ENCODE data around the gene BICD1. TPM values are rescaled to one million over a fixed set of nuclear protein-coding genes. Genes with fewer than 3 reads are reported as not detected.

BICD1 gene
- polyA plus RNA-seq, 12 donors: 9.5 to 13.5 (median 11.8) TPM; not detected in 1

DNA sequence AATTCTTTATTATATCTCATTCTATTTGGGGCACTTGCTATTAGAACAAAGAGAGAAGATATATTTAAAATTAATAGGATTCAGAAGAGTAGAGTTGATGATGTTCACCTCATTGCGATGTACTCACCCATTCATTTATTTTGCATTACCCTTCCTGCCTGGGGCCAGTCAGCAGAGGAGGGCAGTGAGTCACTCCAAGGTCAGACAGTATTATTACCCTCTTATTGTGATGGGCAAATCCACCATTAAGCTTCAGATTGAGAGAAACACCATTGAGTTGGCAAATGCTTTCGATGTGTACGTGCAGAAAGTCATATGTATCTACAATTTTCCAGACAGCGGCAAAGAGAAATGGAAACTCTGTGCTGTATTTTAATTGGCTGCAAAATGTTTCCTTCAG is 134.2 kb downstream of the BICD1 start:
- DNase-seq: no peak

DNA sequence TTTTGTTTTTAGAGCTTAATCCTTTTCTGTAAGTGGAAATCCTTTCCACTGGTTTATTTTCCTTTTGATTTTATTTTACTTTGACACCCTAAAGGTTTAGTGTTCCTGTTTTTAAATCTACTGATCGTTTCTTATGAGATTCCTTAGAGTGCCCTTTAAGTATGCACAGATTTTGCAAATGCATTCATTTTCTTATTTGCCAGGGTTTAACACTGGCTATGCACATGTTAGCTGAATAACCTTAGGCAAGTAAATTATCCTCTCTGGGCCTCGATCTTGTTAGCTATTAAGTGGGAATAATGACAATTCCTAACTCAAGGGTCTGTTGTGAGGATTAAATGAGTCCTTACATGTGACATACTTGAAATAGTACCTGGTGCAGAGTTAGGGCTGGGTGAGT is 136.0 kb downstream of the BICD1 start:
- DNase-seq: no peak

DNA sequence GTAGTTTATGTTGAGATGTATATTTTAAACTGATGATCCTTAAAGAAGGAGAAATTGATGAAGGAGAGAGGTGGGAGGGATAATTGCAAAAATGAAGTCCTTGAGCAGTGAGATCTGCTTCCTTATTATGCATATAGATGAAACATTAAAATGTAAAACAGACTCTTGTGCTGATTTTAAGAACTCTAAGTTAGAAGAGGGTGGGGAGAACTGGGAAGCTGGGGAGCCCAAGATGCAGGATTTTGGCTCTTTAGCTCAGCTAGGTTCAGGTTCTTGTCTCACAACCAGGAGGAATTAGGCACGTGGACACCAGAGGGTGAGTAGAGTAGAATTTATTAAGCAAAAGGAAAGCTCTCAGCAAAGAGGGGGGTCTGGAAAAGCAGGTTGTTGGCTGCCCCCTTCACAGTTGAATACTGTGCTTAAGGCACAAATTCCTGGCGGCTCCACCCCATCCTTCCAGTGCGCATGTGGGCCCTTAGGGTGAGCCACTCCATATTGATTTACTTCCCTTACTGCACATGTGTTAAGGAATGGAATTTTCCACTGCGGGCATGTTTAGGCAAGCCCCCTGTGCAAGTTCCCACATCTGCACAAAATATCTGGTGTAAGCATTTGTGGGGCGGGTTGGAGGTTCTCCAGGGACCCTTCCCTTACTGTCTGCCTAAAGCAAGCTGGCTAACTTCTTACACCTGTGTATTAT is 141.9 kb downstream of the BICD1 start:
- DNase-seq: no peak

DNA sequence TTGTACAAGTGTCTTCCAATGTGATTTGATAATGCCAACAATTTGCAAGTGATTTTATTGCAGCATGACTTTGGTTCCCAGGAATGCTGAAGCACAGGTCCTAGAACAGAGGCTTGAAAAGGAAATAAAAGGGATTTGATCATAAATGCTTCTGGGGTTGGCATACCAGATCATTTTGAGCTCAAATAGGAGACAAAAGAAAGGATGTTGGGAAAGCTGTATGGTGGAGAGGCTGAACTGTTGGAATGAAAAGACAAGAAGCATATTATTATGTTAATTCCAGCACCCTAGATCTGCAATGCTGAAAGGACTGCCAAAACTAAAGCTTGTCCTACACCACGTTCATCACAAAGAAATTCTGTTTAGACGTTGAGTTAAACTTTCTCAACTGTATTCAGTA is 143.1 kb downstream of the BICD1 start:
- no peak for DNase-seq

DNA sequence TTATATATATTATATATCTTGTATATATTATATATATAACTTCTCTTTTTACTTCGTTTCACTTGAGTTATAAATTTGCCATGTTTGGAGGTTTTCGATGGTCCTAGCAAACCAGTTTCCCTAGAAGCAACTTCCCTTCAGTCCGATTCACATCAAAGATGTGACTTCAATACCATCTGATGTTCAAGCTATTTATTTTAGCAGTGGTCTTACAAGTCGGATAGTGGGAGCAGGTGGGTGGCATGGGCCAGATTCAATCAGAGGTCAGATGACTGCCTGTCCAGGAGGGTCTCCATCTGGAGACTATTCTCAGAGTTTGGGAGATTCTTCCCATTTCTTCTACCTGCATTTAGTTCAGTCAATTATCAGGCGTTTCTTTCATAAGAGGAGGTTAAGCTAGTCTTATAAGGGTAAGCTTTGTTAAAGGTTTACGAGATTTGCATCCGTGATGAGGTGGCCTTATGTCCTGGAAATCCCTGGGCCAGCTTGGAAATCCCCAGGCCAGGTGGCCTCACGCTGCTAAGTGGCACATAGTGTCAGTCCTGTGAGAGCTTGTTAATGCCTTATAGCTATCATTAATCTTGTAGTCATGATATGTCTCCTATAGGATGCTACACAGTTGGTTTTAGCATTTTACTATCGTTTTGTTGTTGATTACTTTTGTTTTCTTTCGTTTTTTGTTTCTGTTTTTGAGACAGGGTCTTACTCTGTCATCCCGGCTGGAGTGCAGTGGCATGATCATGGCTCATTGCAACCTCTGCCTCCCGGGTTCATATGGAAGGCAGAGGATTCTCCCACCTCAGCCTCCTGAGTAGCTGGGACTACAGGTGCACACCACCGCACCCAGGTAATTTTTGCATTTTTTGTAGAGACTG is 145.8 kb downstream of the BICD1 start:
- DNase-seq: no peak

DNA sequence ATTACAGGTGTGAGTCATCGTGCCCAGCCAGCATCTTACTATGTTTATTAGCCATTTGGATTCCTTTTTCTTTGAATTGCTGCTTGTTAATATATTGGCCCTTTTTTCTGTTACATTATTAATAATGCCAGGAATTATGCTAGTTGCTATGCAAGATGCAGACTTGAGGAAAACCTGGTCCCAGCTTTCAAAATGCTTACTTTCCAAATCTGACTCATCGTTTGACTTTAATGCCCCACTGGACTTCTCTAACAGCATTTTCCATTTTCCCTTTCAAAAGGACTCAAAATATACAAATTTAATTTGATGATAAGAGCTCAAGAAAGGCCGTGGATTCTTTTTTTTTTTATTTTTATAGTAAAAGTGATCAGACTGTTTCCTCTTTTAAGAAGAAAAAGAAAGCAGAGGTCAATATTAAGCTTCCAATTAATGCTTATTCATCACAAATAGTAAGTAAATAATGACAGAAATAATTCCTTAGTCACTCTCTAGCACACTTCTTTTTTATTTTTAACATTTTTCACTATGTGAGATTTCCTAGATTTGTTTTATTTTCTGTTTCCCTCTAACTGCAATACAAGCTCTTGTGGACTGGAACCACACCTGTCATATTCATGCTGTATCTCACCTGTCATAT is 146.6 kb downstream of the BICD1 start:
- DNase-seq: no peak

DNA sequence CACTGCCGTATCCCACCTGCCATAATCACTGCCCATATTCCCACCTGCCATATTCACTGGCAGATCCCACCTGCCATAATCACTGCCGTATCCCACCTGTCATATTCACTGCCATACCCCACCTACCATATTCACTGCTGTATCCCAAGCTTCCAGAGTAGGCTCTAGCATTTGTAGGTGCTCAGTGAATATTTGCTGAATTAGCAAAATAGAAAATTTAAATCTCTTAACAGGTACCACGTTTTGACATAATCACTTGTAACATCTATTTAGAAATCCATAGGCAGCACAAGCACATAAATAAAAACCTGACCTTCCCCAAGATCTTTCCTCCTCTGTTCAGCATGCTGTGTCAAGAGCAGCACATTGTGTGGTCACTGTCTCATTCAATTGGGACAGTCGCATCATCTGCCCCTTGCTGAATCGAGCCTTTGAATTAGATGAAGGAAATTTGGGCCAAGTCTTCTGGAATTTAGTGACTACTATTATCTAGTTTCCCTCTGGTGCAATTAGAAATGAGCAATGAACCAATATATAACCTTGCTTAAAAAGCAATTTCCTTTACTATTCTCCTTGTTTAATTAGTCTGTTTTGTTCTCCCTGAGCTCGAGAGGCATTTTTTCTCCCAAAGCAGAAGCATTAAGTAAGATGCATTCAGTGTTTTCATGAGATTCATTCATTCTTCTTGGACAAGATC is 147.8 kb downstream of the BICD1 start:
- DNase-seq: no peak

DNA sequence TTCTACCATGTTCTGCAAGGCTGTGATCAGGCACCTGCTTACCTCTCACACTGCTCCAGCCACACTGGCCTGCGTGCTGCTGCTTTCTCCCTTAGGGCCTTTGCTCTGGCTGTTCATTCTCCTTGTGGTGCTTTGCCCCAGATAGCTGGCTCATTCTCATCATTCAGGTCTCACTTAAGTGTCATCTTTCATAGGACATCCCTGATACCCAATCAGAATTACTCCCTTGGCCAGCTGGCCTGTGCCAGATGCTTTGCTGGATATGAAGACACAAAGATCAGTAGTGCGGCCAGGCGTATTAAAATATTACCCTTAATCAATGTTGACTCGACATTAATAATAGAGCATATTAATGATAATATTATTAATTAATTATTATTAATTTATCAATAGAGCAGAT is 148.9 kb downstream of the BICD1 start:
- no peak for DNase-seq

DNA sequence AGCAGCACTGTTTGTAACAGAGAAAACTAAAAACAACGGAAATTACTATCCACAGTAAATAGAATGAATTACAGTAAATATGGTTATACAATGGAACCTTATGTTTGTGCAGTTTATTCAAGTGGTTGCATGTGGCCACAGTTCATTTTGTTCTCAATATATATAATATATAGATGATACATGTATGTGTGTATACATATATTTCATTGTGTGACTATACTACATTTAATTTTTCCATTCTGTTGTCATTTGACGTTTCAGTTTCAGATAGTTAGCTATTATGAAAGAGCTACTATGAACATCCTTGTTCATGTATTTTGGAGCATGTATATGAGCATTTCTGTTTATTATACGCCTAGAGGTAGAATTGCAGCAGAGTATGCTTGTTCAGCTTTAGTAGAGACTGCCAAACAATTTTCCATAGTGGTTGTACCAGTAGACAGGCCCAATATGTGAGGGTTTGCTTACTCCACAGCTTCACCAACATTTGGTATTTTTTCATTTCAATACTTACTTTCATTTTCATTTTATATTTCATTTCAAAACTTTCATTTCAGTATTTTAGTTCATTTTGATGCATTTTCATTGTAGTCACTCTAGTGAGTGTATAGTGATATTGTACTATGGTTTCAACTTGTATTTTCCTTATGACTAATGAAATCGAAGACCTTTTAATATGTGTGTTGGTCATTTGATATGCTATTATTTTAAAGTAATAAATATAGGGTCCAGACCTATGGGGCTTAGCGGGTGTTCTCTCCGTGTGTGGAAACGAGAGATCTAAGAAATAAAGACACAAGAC is 151.2 kb downstream of the BICD1 start:
- DNase-seq: no peak

DNA sequence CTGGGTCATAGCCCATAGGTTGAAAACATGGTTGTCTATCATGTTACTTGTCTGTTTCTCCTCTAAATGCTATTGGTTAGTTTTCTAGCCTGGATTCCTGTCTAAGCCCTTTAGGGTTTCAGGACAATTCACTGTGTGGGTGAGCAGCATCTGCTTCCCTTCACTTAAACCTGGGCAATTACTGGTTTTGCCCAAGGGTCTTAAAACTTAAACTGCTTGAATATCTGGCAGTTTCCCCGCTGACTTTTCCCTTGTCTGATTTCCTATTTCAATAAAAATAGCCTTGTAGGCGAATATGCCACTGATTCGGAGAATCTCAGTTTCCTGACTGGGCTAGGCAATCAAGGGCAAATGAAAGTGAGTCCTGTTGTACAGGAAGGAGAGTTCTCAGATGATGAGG is 154.0 kb downstream of the BICD1 start:
- no peak for DNase-seq

DNA sequence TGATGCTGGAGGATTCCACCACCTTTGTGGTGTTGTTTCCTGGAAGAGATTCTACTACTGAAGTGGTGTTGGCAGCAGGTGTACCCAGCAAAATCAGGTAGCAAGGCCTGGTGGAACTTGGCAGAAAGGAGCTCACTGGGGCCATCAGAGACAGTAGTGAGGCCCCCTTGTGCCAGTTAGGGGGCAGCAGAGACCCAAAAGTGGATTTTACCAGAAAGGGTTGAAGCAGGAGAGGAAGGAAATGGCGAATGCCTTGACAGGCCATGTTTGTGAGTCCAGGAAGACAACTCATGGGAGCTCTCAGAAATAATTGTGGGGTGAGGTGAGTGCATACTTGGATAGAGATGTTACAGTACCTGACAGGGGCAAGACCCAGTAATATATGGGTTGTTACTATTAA is 155.0 kb downstream of the BICD1 start:
- no peak for DNase-seq

DNA sequence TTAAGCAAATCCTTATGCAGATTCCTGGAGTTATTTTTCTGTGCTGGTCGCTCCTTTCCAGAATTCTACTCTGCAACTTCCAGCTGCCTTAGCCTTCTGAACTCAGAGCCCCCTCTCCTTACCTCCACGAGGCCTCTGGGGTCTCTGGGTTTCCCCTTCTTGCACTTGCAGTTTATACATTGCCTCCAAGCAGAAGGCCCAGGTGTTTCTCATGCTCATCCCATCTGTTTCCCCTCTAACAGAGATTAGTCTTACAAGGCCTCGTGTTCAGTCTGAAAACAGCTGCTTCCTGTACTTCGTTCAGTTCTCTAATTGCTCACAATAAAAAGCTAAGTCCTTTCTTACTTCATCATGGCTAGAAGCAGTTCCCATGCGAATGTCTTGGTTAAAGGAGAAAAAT is 158.3 kb downstream of the BICD1 start:
- peak; percentile 45 for DNase-seq

DNA sequence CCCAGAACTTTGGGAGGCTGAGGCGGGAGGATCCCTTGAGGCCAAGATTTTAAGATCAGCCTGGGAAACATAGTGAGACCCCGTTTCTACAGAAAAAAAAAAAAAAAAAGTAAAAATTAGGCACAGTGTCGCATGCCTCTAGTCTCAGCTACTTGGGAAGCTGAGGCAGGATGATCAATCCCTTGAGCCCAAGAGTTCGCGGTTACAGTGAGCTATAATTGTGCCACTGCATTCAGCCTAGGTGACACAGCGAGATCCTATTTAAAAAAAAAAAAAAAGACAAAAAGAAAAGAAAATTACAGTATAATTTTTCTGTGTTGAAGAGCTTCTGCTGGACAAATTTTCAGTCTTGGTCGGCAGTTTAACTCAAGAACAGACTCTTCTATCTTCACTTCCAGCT is 158.8 kb downstream of the BICD1 start:
- DNase-seq: no peak

DNA sequence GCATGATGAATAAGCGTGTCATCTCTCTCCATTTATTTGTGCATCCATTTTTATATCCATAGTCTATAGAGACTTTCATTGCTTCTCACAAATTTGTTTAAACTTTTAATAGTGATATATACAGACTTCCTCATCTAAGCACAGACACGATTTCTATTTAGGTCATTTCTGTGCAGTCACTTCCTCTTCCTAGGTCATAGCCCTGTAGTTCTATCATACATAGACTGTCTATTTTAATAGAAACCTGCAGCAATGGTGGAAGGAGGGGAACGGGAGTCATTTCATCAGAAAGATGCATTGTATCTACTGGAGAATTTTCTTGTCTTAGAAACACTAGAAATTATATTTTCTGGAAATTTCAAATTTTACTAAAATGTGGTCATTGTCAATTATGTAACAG is 159.3 kb downstream of the BICD1 start:
- DNase-seq: no peak

DNA sequence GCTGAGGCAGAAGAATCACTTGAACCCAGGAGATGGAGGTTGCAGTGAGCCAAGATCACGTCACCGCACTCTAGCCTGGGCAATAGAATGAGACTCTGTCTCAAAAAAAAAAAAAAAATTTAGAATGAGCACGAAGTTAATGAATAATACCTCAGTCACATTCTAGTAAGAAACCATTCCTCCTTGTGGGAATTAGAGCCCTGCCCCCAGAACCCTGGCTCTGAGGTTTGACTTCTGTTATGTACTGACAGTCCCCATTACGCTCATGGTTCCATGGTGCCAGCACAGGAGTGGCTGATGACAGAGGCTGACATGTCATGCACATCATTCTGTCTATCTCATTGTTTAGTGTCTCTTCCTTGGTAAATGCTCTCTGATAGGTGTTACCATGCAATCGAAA is 160.1 kb downstream of the BICD1 start:
- DNase-seq: no peak

DNA sequence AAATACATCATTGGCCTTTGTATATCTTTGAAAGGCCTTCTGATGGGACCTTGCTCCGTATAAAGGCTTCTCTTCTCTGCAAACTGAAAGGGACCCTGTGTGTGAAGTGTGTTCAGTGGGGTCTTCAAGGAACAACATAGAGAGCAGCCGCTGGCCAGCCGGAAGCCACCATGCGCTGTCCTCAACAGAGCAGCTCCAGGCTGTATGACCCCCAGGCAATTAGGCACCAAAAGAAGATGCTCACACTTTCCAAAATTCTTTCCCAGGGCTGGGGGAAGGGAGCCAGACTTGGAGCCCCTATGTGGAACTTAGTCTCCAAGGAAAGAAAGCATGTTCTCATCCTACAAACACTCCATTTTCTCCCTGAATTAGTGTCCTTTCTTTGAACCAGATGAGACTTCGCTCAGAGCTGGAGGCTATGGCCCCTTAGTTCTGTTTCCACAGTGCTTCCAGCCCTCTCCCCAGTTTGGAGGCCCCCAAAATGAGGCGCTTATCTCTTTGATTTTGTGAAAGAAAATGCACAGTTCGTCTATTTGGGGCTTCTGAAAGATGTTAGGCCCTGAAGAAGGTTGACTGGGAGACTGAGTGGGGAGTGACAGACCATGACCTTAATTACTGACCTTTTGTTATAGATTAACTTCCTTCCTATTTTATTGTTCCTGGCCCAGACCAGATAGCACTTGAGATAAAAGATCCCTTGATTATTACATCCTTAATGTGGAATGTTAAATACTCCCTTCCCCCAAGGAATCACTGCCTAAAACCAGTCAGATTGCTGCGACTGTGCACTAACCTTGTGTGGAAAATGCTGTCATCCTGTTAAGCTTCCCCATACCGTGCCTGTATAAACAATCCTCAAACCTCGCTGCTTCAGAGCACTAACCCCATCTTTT is 164.4 kb downstream of the BICD1 start:
- peak; percentile 38 for DNase-seq

DNA sequence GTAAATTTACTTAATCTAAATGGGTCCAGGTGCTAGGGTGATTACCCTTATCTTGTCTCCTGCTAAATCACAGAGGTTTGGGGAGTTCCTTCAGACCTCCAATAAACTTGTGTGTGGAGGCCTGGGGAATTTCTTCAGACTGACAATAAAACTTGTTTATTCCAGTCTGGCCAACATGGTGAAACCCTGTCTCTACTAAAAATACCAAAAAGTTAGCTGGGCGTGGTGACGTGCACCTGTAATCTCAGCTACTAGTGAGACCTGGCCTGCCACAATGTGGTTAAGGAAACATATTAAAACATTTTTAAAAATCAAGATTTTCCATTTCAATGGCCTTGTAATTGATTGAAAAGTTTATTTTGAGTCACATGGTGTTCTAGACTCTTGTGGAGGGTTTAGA is 165.8 kb downstream of the BICD1 start:
- DNase-seq: no peak

DNA sequence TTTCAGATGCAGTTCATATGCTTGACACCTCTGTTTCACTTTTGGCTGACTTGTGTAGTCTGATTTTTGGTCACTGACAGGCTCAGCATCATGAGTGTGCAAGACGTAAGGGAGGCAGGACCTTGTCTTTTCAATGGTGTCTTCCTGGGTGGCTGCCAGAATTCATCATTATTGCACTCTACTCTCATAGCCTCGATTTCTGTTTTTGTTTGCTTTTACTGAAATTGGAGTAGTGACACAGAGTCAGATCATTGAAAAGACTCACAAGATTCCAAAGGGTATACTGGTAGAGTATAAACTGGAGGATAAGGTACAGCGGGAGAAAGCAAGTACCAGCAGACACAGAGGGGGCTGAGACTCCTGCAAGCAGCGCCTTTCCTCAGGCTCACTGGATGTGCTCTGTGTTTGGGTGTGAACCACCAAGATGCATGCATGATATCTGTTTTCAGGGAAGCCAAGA is 166.4 kb downstream of the BICD1 start:
- no peak for DNase-seq

DNA sequence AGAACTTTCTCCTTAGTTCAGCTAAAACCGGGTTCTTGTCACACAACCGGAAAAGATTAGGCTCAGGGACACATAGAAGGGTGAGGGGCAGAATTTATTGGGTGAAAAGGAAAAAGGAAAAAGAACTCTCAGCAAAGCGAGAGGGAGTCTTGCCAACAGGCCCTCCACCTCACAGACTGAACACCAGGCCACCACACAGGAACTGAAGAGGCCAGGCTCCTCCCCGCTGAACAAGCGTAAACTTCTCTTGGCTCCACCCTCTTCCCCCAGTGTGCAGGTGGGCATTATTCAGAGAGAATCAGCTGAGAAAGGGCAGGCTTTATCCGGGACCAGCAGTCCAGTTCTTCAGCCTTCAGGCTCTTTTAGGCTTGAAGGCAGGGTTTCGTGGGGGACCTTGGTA is 167.1 kb downstream of the BICD1 start:
- DNase-seq: no peak

DNA sequence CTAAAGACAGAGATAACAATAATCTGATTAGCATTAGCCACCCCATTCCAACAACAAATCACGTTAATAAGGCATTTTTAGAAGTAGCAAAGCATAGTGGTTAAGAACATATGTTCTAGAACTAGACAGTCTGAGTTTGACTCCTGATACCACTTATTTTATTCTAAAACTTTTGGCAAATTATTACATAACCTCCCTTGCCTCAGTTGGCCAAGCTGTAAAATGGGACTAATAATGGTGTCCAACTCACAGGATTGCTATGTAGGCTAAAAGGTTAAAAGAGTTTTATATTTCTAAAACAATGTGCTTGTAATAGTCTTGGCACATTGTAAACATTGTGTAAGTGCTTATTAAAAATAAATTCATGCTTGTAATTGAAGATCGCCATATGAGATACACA is 168.0 kb downstream of the BICD1 start:
- DNase-seq: no peak
